Ureter (tissue), 1 donor: ENCODE results near the gene RPTOR. TPM values are rescaled to one million over a fixed set of nuclear protein-coding genes. Genes with fewer than 3 reads are reported as not detected.

Source experiments
- DNase-seq: peaks from one replicate; pipeline ENCODE4 v3.0.0-alpha.2; 2020; ENCODE audit warnings: low spot score
- total RNA-seq: library from RNA; stranded (reverse); gene quantifications from one replicate; pipeline ENCODE4 v1.2.4, GENCODE V29; 2023
- donor health status: DM: yes; HTN: yes; CAD: no.

The RPTOR gene
- total RNA-seq, 1 donor from 2014 or later, result 64.2 TPM

DNA sequence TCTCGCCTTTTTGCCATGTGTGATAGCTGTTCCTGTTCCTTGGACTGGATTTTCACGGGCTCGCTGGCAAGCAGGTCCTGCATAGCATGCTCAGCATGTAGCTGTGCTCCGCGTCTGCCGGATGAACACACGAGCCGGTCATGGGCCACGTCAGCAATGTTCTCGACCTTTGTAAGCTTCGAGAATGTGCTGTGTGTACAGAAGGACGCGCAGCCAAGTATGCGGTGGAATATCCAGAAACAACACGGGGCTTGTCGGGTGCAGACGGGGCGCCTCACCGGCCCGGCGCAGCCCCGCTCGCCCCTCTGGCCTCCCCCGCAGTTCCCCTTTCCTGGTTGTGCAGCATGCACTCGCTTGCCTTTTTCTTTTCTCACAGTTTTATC lies 42.2 kb downstream of the RPTOR start:
- DNase-seq, result no peak

- DNase-seq, result no peak
Observed at GRCh38 chr17:80588702-80589383, 44.2 kb downstream of the RPTOR start.

- no peak for DNase-seq
Observed at GRCh38 chr17:80591788-80592187, 47.1 kb downstream of the RPTOR start.

- no peak for DNase-seq
Observed at GRCh38 chr17:80592243-80592642, 47.6 kb downstream of the RPTOR start.

DNA sequence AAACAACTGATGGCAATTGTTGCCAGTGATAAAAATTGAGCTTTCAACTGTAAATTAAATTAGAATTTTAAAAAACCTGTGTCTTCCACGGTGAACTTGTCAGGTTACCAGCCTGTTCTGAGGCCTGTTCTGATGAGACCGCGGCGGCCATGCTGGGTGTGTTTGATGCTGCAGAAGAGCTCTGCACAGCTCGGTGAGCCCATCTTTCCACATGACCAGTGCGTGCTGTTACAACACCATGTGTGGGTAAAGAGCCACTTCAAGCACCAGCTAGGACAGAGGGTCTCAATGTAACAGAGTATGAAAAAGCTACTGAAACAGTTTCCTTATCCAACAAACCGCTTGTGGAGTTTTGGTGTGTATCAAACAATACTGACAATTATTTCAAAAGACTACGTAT lies 48.5 kb downstream of the RPTOR start:
- no peak for DNase-seq

- no peak for DNase-seq
Observed at GRCh38 chr17:80594431-80595269, 50.0 kb downstream of the RPTOR start.

- no peak for DNase-seq
Observed at GRCh38 chr17:80596760-80597608, 52.3 kb downstream of the RPTOR start.

- DNase-seq, result no peak
Observed at GRCh38 chr17:80598813-80599545, 54.3 kb downstream of the RPTOR start.

- DNase-seq, result no peak
Observed at GRCh38 chr17:80599546-80600305, 55.1 kb downstream of the RPTOR start.

GRCh38 chr17:80601146-80601545 lies 56.5 kb downstream of the RPTOR start:
- no peak for DNase-seq

DNA sequence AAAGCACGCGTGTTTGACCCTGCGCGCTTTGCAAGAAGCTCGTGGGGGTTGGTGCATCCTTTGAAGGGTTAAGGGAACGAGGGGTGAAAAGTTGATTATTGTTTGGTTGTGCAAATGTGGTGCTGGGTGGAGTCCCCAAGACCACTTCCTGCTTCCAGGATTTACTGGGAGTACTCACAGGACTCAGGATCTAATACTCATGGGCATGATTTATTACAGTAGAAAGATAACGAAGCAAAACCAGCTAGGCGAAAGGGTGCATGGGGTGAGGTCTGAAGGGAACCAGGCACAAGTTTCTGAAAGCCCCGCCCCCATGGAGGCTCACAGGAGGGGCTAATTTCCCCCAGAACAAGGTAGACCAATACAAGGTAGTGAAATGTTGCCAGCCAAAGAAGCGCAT lies 58.8 kb downstream of the RPTOR start:
- no peak for DNase-seq

GRCh38 chr17:80604009-80604669 lies 59.5 kb downstream of the RPTOR start:
- DNase-seq, result no peak

DNA sequence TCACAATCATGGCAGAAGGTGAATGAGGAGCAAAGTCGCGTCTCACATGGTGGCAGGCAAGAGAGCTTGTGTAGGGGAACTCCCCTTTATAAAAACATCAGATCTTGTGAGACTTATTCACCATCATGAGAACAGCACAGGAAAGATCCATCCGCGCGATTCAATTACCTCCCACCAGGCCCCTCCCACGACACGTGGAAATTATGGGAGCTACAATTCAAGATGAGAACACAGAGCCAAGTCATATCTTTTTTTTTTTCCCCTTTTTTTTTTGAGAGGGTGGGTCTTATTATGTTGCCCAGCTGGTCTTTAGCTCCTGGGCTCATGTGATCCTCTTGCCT lies 60.0 kb downstream of the RPTOR start:
- no peak for DNase-seq

DNA sequence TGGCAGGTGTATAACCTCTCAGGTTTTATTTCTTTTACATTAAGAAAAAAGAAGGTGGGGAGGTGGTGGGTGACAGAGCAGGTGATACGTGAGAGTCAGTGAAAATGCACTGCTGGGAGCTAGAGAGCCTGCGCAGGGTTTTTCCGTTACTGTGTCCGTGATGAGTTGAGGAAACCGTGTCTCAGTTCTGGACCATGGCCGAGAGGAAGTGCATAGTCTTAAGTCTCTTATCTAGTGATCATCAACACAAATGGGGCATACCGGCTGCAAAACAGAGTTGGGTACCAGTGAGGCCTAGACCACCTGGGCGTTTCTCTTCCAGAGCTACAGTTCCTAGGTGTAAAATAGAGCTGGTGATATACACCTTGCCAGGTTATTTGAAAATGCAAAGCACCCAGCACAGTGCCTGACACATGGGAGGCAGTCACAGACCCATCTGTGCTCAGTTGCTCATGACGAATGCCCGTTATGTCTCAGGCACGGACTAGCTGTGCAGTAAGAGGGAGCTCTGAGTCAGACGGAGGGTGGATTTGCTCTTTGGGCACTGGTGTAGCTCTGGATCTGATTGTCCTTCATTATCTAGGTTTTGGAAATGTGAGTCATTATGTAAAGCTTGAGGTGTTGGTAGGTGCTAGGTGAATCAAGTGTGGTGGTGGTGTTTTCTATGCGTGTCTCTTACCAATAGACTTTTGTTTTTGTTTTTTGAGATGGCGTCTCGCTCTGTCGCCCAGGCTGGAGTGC lies 60.9 kb downstream of the RPTOR start:
- no peak for DNase-seq

DNA sequence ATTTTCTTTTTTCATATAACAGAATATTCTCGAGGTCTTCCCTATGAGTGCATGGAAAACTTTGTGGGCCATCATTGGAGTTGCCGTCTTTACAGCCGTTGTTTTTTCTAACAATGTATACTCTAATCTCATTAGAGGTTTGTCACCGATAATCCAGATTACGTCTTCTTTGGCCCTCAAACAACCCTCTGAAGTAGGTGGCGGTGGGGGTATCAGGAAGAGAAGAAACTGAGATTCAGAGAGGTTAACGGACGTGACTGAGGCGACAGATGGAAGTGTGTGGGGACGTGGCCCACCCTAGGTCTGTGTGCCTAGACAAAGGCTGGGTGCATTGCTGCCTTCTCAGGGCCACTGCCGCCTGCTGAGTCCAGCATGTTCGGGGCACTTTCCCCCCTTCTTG lies 63.7 kb downstream of the RPTOR start:
- no peak for DNase-seq

- DNase-seq, result no peak
Observed at GRCh38 chr17:80609757-80610156, 65.1 kb downstream of the RPTOR start.

DNA sequence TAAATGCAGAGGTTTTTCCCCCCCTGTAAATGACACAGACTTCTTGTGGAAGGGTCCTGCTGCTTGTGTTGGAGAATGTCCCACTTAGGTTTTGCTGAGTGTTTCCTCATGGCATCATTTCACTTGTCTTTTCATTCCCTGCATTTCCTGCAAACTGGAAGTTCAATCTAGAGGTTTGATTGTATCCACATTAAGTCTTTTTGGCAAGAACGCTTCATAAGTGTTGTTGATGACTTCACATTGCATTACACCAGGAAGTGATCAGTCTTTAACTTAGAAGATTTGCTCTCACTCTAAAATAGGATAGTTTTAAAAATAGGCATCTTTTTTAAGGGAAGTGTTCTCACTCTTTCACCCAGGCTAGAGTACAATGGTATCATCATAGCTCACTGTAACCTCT lies 67.2 kb downstream of the RPTOR start:
- DNase-seq, result no peak

GRCh38 chr17:80612997-80613731 lies 68.5 kb downstream of the RPTOR start:
- DNase-seq, result no peak

DNA sequence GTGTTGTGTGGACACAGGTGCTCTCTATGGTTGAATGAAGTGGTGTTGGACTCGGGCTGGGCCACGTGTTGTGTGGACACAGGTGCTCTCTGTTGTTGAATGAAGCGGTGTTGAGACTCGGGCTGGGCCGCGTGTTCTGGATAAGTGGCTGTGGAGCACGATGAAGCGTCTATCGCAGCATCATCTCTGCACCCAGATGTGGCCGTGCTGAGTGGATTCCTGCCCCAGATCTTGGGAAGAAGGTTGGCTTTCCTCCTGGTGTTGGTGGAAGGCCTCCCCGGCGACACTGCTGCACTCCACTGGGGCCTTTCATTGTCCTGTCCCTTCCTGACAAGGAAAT lies 69.1 kb downstream of the RPTOR start:
- no peak for DNase-seq
